Caco-2 (cell line): ENCODE measurements around the gene XPA. TPM values are rescaled to one million over a fixed set of nuclear protein-coding genes. Genes with fewer than 3 reads are reported as not detected.

Experiments
- BruUV-seq: library from RNA; stranded (reverse); fragments of 400-500 nt; replicated peaks from 2 replicates; lab custom pipeline; 2021; lab: Mats Ljungman, UMichigan
- CTCF ChIA-PET: fragments of 300-600 bp; sonication (Branson Sonifier 250); formaldehyde crosslinking; loops from one replicate; lab custom pipeline; 2022; ENCODE audit warnings: antibody characterized with exemption; lab: Charles Lee
- POLR2A ChIA-PET: fragments of 300-600 bp; sonication (Branson Sonifier 250); formaldehyde crosslinking; loops from one replicate; lab custom pipeline; 2022; ENCODE audit warnings: antibody characterized with exemption; lab: Charles Lee
- DNase-seq, 2 experiments: peaks; one replicate each; pipeline versions ENCODE4 v3.0.0 to v3.0.0-alpha.2; 2020 to 2022
- H3K27me3 ChIP-seq: replicated peaks from 2 replicates; pipeline ENCODE4 v1.6.0; 2011; ENCODE audit warnings: low read length; ENCODE audit not compliant: control insufficient read depth, insufficient read depth
- H3K36me3 ChIP-seq: 2 replicates; pipeline ENCODE4 v1.5.1; 2011; ENCODE audit warnings: low read length; ENCODE audit not compliant: control insufficient read depth, insufficient read depth
- H3K4me1 ChIP-seq: fragments of 250-450 bp; sonication (Bioruptor Pico); 2 replicates; pipeline ENCODE4 v1.5.1; 2020; ENCODE audit warnings: mild to moderate bottlenecking
- H3K4me3 ChIP-seq: 2 replicates; pipeline ENCODE4 v1.5.1; 2011; ENCODE audit warnings: low read depth, mild to moderate bottlenecking, control low read depth, low read length
- H3K9me3 ChIP-seq: fragments of 250-450 bp; sonication (Bioruptor Pico); 2 replicates; pipeline ENCODE4 v1.5.1; 2020; ENCODE audit warnings: mild to moderate bottlenecking, moderate library complexity
- H3K27ac Mint-ChIP-seq: one replicate; pipeline ENCODE4 v1.8.0; 2022; ENCODE audit warnings: mixed read lengths; ENCODE audit not compliant: unreplicated experiment
- H3K27me3 Mint-ChIP-seq: one replicate; pipeline ENCODE4 v1.8.0; 2022; ENCODE audit warnings: mixed read lengths; ENCODE audit not compliant: insufficient read depth, unreplicated experiment
- H3K36me3 Mint-ChIP-seq: one replicate; pipeline ENCODE4 v1.8.0; 2022; ENCODE audit warnings: mild to moderate bottlenecking, mixed read lengths; ENCODE audit not compliant: insufficient read depth, unreplicated experiment
- H3K4me1 Mint-ChIP-seq: one replicate; pipeline ENCODE4 v1.8.0; 2022; ENCODE audit warnings: low read depth, mixed read lengths; ENCODE audit not compliant: unreplicated experiment
- H3K4me3 Mint-ChIP-seq: one replicate; pipeline ENCODE4 v1.8.0; 2022; ENCODE audit warnings: mild to moderate bottlenecking, moderate library complexity, mixed read lengths; ENCODE audit not compliant: unreplicated experiment
- H3K9me3 Mint-ChIP-seq: one replicate; pipeline ENCODE4 v1.8.0; 2022; ENCODE audit warnings: mixed read lengths; ENCODE audit not compliant: unreplicated experiment
- intact Hi-C: fragments of 100-400 bp; cut with micrococcal nuclease; formaldehyde crosslinking; loops from one replicate; pipeline ENCODE4 v1.10.0; 2022; ENCODE audit not compliant: unreplicated experiment
- total RNA-seq: library from RNA; stranded (reverse); gene quantifications from 2 replicates; pipeline ENCODE4 v1.2.3, GENCODE V29; 2022
- TF ChIP-seq, protein P1 (sequence below), 2 experiments: fragments of 200-600 bp in 1 of 2; IDR thresholded peaks; 1 replicate in 1 of 2; 2 replicates in 1 of 2; pipeline versions ENCODE4 v1.5.1 to v1.8.0; 2011 to 2022; ENCODE audit warnings: antibody characterized with exemption in 1 of 2, control low read depth in 1 of 2, inconsistent platforms in 1 of 2, low read depth in 1 of 2, low read length in 1 of 2, mild to moderate bottlenecking in 1 of 2, moderate library complexity in 1 of 2; ENCODE audit not compliant: insufficient read depth in 1 of 2, severe bottlenecking in 1 of 2, unreplicated experiment in 1 of 2

XPA gene
- total RNA-seq, 1 experiment from 2014 or later = 18.8 TPM

DNA sequence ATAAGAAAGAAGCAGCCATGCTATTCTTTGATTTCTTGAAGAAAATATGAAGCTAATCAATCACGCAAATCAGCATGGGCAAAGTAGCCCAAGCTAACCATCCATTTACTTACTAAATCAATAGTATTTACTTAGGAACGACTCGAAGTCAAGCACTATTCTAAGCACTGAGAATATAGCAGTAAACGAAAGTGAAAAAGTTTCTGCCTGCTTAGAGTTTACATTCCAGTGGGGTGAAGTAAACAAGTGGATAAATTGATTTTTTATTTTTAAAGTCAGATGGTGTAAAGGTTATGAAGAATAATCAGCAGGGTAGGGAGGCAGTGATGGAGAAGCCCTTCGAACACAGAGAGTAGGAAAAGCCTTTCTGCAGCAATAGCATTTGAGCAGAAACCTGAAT, 69.5 kb downstream of the XPA start:
- Mint-ChIP-seq H3K4me1 (peaks cover 6% of the 10 kb centered on the region), H3K9me3 (peaks cover 9% of the 10 kb centered on the region), H3K36me3 (peaks cover 42% of the 10 kb centered on the region), H3K27me3 (no peaks in the 10 kb centered on the region), H3K4me3 (no peak overlapping the region), H3K27ac (no peak overlapping the region)
- H3K9me3 ChIP-seq = no peaks in the 10 kb centered on the region
- intact Hi-C loops = no loop called here
- TF ChIP-seq, protein P1, sequence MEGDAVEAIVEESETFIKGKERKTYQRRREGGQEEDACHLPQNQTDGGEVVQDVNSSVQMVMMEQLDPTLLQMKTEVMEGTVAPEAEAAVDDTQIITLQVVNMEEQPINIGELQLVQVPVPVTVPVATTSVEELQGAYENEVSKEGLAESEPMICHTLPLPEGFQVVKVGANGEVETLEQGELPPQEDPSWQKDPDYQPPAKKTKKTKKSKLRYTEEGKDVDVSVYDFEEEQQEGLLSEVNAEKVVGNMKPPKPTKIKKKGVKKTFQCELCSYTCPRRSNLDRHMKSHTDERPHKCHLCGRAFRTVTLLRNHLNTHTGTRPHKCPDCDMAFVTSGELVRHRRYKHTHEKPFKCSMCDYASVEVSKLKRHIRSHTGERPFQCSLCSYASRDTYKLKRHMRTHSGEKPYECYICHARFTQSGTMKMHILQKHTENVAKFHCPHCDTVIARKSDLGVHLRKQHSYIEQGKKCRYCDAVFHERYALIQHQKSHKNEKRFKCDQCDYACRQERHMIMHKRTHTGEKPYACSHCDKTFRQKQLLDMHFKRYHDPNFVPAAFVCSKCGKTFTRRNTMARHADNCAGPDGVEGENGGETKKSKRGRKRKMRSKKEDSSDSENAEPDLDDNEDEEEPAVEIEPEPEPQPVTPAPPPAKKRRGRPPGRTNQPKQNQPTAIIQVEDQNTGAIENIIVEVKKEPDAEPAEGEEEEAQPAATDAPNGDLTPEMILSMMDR (IDR thresholded peaks at IDR 0.05; ENCODE audit: insufficient read depth in 1 of 2, low read depth in 1 of 2, low read length in 1 of 2, severe bottlenecking in 1 of 2, unreplicated experiment in 1 of 2) = no peak
- no peaks in the 10 kb centered on the region; the same call in 1 of the 2 replicates for H3K27me3 ChIP-seq
- no TSS peak for BruUV-seq
- H3K36me3 ChIP-seq = no peaks in the 10 kb centered on the region; the same call in 1 of the 2 replicates
- no peak for DNase-seq
- ChIA-PET CTCF (no interaction called here), POLR2A (no interaction called here)
- H3K4me3 ChIP-seq = no peak overlapping the region
- no peaks in the 10 kb centered on the region for H3K4me1 ChIP-seq

DNA sequence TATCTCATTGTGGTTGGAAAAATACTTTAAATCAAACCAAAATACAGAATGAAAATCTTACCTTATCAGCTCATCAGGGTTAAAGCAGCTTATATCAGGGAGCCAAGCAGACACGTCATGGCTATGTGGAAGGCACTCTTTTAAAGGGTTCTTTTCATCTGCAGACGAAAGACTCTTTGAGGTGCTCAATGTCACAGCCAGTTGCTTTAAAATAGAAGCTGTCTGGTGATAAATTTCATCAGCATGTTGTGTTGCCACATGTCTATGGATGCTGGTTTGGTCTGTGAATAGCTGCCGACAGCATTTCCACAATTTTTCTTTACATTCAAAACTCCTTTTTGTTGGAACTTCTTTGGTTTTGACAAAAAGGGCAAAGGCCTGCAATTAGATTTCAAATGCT, 71.5 kb downstream of the XPA start:
- TF ChIP-seq, protein P1 (IDR thresholded peaks at IDR 0.05; ENCODE audit: insufficient read depth in 1 of 2, low read depth in 1 of 2, low read length in 1 of 2, severe bottlenecking in 1 of 2, unreplicated experiment in 1 of 2) = no peak
- Mint-ChIP-seq H3K9me3 (peaks cover 21% of the 10 kb centered on the region), H3K36me3 (peaks cover 46% of the 10 kb centered on the region), H3K4me3 (no peak overlapping the region), H3K4me1 (peaks cover 6% of the 10 kb centered on the region), H3K27me3 (no peaks in the 10 kb centered on the region), H3K27ac (no peak overlapping the region)
- ChIA-PET CTCF (no interaction called here), POLR2A (no interaction called here)
- no peak for DNase-seq
- intact Hi-C loops = no loop called here
- Histone ChIP-seq H3K27me3 (no peaks in the 10 kb centered on the region; the same call in 1 of the 2 replicates), H3K9me3 (no peaks in the 10 kb centered on the region), H3K4me1 (no peaks in the 10 kb centered on the region), H3K4me3 (no peak overlapping the region), H3K36me3 (peaks cover 4% of the 10 kb centered on the region; the same call in 1 of the 2 replicates)
- BruUV-seq = no TSS peak

Other genes starting within 250 kb of the XPA start
- gene TMOD1, start 195.7 kb downstream of the XPA start, total RNA-seq = 1.00 and 1.1 TPM in 2 replicates
- 20.7 and 21.4 TPM in 2 replicates for gene TSTD2, start 64.0 kb downstream of the XPA start, total RNA-seq
- gene NCBP1, start 63.5 kb downstream of the XPA start, total RNA-seq = 59.7 and 66.9 TPM in 2 replicates
- not detected in 2 replicates for gene FOXE1, start 155.9 kb upstream of the XPA start, total RNA-seq
- gene TRMO, start 225.2 kb upstream of the XPA start, total RNA-seq = 10.0 and 15.2 TPM in 2 replicates
- gene HEMGN, start 240.8 kb upstream of the XPA start, total RNA-seq = not detected in 2 replicates